ENCODE data around the gene CLGN. TPM values are rescaled to one million over a fixed set of nuclear protein-coding genes. Genes with fewer than 3 reads are reported as not detected.

The CLGN gene
- polyA plus RNA-seq, 1 donor (not counting 4 experiments of a cell fraction or from before 2014, with no cell fraction given) = not detected

GRCh38 chr4:140344621-140345020 lies 82.8 kb downstream of the CLGN start:
- no peak overlapping the region for H3K9ac ChIP-seq (ENCODE audit: control insufficient read depth, extremely low read depth, insufficient read depth, low read length)
- H3K36me3 ChIP-seq (ENCODE audit: control insufficient read depth in 2 of 2, extremely low read depth in 1 of 2, insufficient read depth in 2 of 2, low read length in 2 of 2) = no peaks in the 10 kb centered on the region
- no peak overlapping the region for H3K4me3 ChIP-seq (ENCODE audit: control insufficient read depth in 2 of 3, extremely low read depth in 1 of 3, insufficient read depth in 2 of 3, low read depth in 1 of 3, low read length in 3 of 3)
- H3K27ac ChIP-seq (ENCODE audit: control insufficient read depth, insufficient read depth, low read length) = no peak overlapping the region
- DNase-seq (ENCODE audit: low read depth, low spot score) = no peak
- no peak overlapping the region for H3K4me2 ChIP-seq (ENCODE audit: control insufficient read depth, extremely low read depth, insufficient read depth, low read depth, low read length)
- H3K9me1 ChIP-seq (ENCODE audit: control insufficient read depth, extremely low read depth, insufficient read depth, low read length) = no peaks in the 10 kb centered on the region
- H3K27me3 ChIP-seq (ENCODE audit: control insufficient read depth, extremely low read depth, insufficient read depth, low read length) = peaks cover 3% of the 10 kb centered on the region
- H3K9me3 ChIP-seq (ENCODE audit: control insufficient read depth, low read depth, low read length) = no peaks in the 10 kb centered on the region
- dilution Hi-C loops (cut with MboI; ENCODE audit: extremely low pct_ligation_motif_present, low sequenced_read_pairs) = no loop called here
- H4K20me1 ChIP-seq (ENCODE audit: control insufficient read depth, extremely low read depth, insufficient read depth, low read length) = no peaks in the 10 kb centered on the region
- no peaks in the 10 kb centered on the region for H3K79me2 ChIP-seq (ENCODE audit: control insufficient read depth, insufficient read depth, low read length)
- H3K4me1 ChIP-seq (ENCODE audit: control insufficient read depth, extremely low read depth, insufficient read depth, low read length) = no peaks in the 10 kb centered on the region
- no peak for FAIRE-seq
- TF ChIP-seq CTCF (optimal IDR thresholded peaks at IDR 0.05 in 1 of 3, IDR thresholded peaks at IDR 0.05 in 1 of 3, conservative IDR thresholded peaks at IDR 0.05 in 1 of 3; ENCODE audit: extremely low read depth in 1 of 3, insufficient read depth in 2 of 3, low read length in 3 of 3) (no peak), EZH2 (IDR thresholded peaks at IDR 0.05; ENCODE audit: low read length) (no peak)
- H2AFZ ChIP-seq (ENCODE audit: control insufficient read depth, low read length) = no peak overlapping the region

- FAIRE-seq (no peak), DNase-seq (ENCODE audit: low read depth, low spot score) (no peak)
- no peaks in the 10 kb centered on the region for H3K9me3 ChIP-seq (ENCODE audit: control insufficient read depth, low read depth, low read length)
- dilution Hi-C loops (cut with MboI; ENCODE audit: extremely low pct_ligation_motif_present, low sequenced_read_pairs) = no loop called here
- H3K36me3 ChIP-seq (ENCODE audit: control insufficient read depth in 2 of 2, extremely low read depth in 1 of 2, insufficient read depth in 2 of 2, low read length in 2 of 2) = no peaks in the 10 kb centered on the region
- H3K9me1 ChIP-seq (ENCODE audit: control insufficient read depth, extremely low read depth, insufficient read depth, low read length) = no peaks in the 10 kb centered on the region
- peaks cover 3% of the 10 kb centered on the region for H3K27me3 ChIP-seq (ENCODE audit: control insufficient read depth, extremely low read depth, insufficient read depth, low read length)
- TF ChIP-seq EZH2 (IDR thresholded peaks at IDR 0.05; ENCODE audit: low read length) (no peak), CTCF (optimal IDR thresholded peaks at IDR 0.05 in 1 of 3, IDR thresholded peaks at IDR 0.05 in 1 of 3, conservative IDR thresholded peaks at IDR 0.05 in 1 of 3; ENCODE audit: extremely low read depth in 1 of 3, insufficient read depth in 2 of 3, low read length in 3 of 3) (no peak)
- no peak overlapping the region for H3K4me3 ChIP-seq (ENCODE audit: control insufficient read depth in 2 of 3, extremely low read depth in 1 of 3, insufficient read depth in 2 of 3, low read depth in 1 of 3, low read length in 3 of 3)
- no peak overlapping the region for H3K9ac ChIP-seq (ENCODE audit: control insufficient read depth, extremely low read depth, insufficient read depth, low read length)
- no peaks in the 10 kb centered on the region for H4K20me1 ChIP-seq (ENCODE audit: control insufficient read depth, extremely low read depth, insufficient read depth, low read length)
- H3K4me2 ChIP-seq (ENCODE audit: control insufficient read depth, extremely low read depth, insufficient read depth, low read depth, low read length) = no peak overlapping the region
- H2AFZ ChIP-seq (ENCODE audit: control insufficient read depth, low read length) = no peak overlapping the region
- no peaks in the 10 kb centered on the region for H3K79me2 ChIP-seq (ENCODE audit: control insufficient read depth, insufficient read depth, low read length)
- no peak overlapping the region for H3K27ac ChIP-seq (ENCODE audit: control insufficient read depth, insufficient read depth, low read length)
- H3K4me1 ChIP-seq (ENCODE audit: control insufficient read depth, extremely low read depth, insufficient read depth, low read length) = no peaks in the 10 kb centered on the region
These were observed 83.3 kb downstream of the CLGN start for GRCh38 chr4:140344101-140344500.
